Erythroblast (primary cell): ENCODE measurements around the gene GRN.

Experiments used
- GATA1 ChIP-seq: IDR thresholded peaks from 2 replicates; pipeline ENCODE4 v1.6.1; 2011; ENCODE audit warnings: low read depth, mild to moderate bottlenecking, control low read depth, low read length, moderate library complexity
- POLR2A ChIP-seq: IDR thresholded peaks from 2 replicates; pipeline ENCODE4 v1.6.1; 2011; ENCODE audit warnings: mild to moderate bottlenecking, low read length

- TF ChIP-seq POLR2A (peak; percentile 2), GATA1 (no peak)
Observed at GRCh38 chr17:44327715-44328449, 17.2 kb upstream of the GRN start.
